Measurements from ENCODE around the gene CEACAM3.

GRCh38 chr19:41811981-41812380 is 15.6 kb downstream of the CEACAM3 start:
- TF ChIP-seq, protein P1, sequence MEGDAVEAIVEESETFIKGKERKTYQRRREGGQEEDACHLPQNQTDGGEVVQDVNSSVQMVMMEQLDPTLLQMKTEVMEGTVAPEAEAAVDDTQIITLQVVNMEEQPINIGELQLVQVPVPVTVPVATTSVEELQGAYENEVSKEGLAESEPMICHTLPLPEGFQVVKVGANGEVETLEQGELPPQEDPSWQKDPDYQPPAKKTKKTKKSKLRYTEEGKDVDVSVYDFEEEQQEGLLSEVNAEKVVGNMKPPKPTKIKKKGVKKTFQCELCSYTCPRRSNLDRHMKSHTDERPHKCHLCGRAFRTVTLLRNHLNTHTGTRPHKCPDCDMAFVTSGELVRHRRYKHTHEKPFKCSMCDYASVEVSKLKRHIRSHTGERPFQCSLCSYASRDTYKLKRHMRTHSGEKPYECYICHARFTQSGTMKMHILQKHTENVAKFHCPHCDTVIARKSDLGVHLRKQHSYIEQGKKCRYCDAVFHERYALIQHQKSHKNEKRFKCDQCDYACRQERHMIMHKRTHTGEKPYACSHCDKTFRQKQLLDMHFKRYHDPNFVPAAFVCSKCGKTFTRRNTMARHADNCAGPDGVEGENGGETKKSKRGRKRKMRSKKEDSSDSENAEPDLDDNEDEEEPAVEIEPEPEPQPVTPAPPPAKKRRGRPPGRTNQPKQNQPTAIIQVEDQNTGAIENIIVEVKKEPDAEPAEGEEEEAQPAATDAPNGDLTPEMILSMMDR (IDR thresholded peaks at IDR 0.05), result no peak
- no peak for TF ChIP-seq POLR2A (IDR thresholded peaks at IDR 0.05)
